ENCODE results near the gene MAP2K3.

Gene MAP2K3

GRCh38 chr17:21355586-21355985 lies 71.1 kb downstream of the MAP2K3 start:
- no peak for DNase-seq

GRCh38 chr17:21356537-21357127 lies 72.1 kb downstream of the MAP2K3 start:
- DNase-seq: no peak

- DNase-seq: no peak
Measured at GRCh38 chr17:21357281-21357680, 72.8 kb downstream of the MAP2K3 start.

GRCh38 chr17:21357696-21358656 lies 73.5 kb downstream of the MAP2K3 start:
- no peak for DNase-seq

- no peak for DNase-seq
Measured at GRCh38 chr17:21358682-21359482, 74.4 kb downstream of the MAP2K3 start.

- no peak for DNase-seq
Measured at GRCh38 chr17:21359483-21359840, 75.0 kb downstream of the MAP2K3 start.

- DNase-seq: no peak
Measured at GRCh38 chr17:21360048-21360447, 75.5 kb downstream of the MAP2K3 start.

- no peak for DNase-seq
Measured at GRCh38 chr17:21361020-21361809, 76.7 kb downstream of the MAP2K3 start.

- DNase-seq: no peak
Measured at GRCh38 chr17:21362331-21362931, 77.9 kb downstream of the MAP2K3 start.

GRCh38 chr17:21363776-21364642 lies 79.5 kb downstream of the MAP2K3 start:
- no peak for DNase-seq
